ENCODE measurements around the gene DLL4. TPM values are rescaled to one million over a fixed set of nuclear protein-coding genes. Genes with fewer than 3 reads are reported as not detected.
A peak's percentile ranks its signal among the peaks of the same experiment; 100 is the strongest.

The DLL4 gene
- total RNA-seq, 2 experiments from 2014 or later: 0.11 to 0.14 TPM

- Mint-ChIP-seq H3K4me1 (ENCODE audit: low read depth) (peaks cover 56% of the 10 kb centered on the region), H3K27ac (no peak overlapping the region), H3K9me3 (no peaks in the 10 kb centered on the region), H3K27me3 (peaks cover 77% of the 10 kb centered on the region), H3K36me3 (ENCODE audit: low read depth) (no peaks in the 10 kb centered on the region), H3K4me3 (peak overlapping the region; percentile 21)
- intact Hi-C loops (cut with DNase I, micrococcal nuclease): no loop called here
- ChIA-PET CTCF (interaction anchor here (1.0 to 4.8 kb wide), 4 partner anchors 13 to 68 kb away, joined by 3 to 43 read pairs (median 6); partner anchors contain the start of gene CHAC1), POLR2A (interaction anchor here (0.6 to 5.9 kb wide), 4 partner anchors 14 to 44 kb away, joined by 3 to 49 read pairs (median 13); no protein-coding TSS in a partner anchor)
- DNase-seq (no peak), ATAC-seq (ENCODE audit: poor library complexity) (no peak)
- H3K27ac ChIP-seq (ENCODE audit: low read depth in 1 of 2, low read length in 2 of 2): no peak overlapping the region
- no peak for TF ChIP-seq CTCF (IDR thresholded peaks at IDR 0.05)
- no peaks in the 10 kb centered on the region for H3K36me3 ChIP-seq (ENCODE audit: insufficient read depth, low read length)
- peaks cover 63 to 73% of the 10 kb centered on the region in 2 experiments for H3K27me3 ChIP-seq (ENCODE audit: control insufficient read depth in 1 of 2, insufficient read depth in 2 of 2, low read length in 2 of 2)
- H3K4me1 ChIP-seq (ENCODE audit: insufficient read depth, low read length): peaks cover 64% of the 10 kb centered on the region
- peaks cover 0 to 36% of the 10 kb centered on the region in 2 experiments for H3K9me3 ChIP-seq (ENCODE audit: control insufficient read depth in 1 of 2, insufficient read depth in 1 of 2, low read length in 2 of 2)
- H3K4me3 ChIP-seq (ENCODE audit: low read length): peak overlapping the region; percentile 41
These were observed 1.7 kb upstream of the DLL4 start for GRCh38 chr15:40927495-40927872.

GRCh38 chr15:40927873-40928806, 1.0 kb upstream of the DLL4 start:
- intact Hi-C loops (cut with DNase I, micrococcal nuclease): loop anchor here in 1 of 2 experiments (2.0 kb wide), 1 partner anchor 15 kb away; no protein-coding TSS in a partner anchor
- Mint-ChIP-seq H3K27ac (no peak overlapping the region), H3K36me3 (ENCODE audit: low read depth) (no peaks in the 10 kb centered on the region), H3K27me3 (peaks cover 77% of the 10 kb centered on the region), H3K9me3 (no peaks in the 10 kb centered on the region), H3K4me1 (ENCODE audit: low read depth) (peaks cover 56% of the 10 kb centered on the region), H3K4me3 (peak overlapping the region; percentile 81)
- peaks cover 0 to 36% of the 10 kb centered on the region in 2 experiments for H3K9me3 ChIP-seq (ENCODE audit: control insufficient read depth in 1 of 2, insufficient read depth in 1 of 2, low read length in 2 of 2)
- H3K27ac ChIP-seq (ENCODE audit: low read depth in 1 of 2, low read length in 2 of 2): no peak overlapping the region
- H3K4me1 ChIP-seq (ENCODE audit: insufficient read depth, low read length): peaks cover 64% of the 10 kb centered on the region
- H3K36me3 ChIP-seq (ENCODE audit: insufficient read depth, low read length): no peaks in the 10 kb centered on the region
- peak; percentile 20 for ATAC-seq (ENCODE audit: poor library complexity)
- H3K4me3 ChIP-seq (ENCODE audit: low read length): peak overlapping the region; percentile 49
- ChIA-PET CTCF (interaction anchor here (1.0 to 4.8 kb wide), 4 partner anchors 13 to 69 kb away, joined by 3 to 43 read pairs (median 6); partner anchors contain the start of gene CHAC1), POLR2A (interaction anchor here (0.6 to 5.9 kb wide), 7 partner anchors 13 to 43 kb away, joined by 3 to 49 read pairs (median 3); partner anchors contain the start of genes CHAC1 and VPS18)
- peak in 1 of 14 experiments; percentile 38 for DNase-seq
- peaks cover 67 to 74% of the 10 kb centered on the region in 2 experiments for H3K27me3 ChIP-seq (ENCODE audit: control insufficient read depth in 1 of 2, insufficient read depth in 2 of 2, low read length in 2 of 2)
- TF ChIP-seq CTCF (IDR thresholded peaks at IDR 0.05): no peak

DNA sequence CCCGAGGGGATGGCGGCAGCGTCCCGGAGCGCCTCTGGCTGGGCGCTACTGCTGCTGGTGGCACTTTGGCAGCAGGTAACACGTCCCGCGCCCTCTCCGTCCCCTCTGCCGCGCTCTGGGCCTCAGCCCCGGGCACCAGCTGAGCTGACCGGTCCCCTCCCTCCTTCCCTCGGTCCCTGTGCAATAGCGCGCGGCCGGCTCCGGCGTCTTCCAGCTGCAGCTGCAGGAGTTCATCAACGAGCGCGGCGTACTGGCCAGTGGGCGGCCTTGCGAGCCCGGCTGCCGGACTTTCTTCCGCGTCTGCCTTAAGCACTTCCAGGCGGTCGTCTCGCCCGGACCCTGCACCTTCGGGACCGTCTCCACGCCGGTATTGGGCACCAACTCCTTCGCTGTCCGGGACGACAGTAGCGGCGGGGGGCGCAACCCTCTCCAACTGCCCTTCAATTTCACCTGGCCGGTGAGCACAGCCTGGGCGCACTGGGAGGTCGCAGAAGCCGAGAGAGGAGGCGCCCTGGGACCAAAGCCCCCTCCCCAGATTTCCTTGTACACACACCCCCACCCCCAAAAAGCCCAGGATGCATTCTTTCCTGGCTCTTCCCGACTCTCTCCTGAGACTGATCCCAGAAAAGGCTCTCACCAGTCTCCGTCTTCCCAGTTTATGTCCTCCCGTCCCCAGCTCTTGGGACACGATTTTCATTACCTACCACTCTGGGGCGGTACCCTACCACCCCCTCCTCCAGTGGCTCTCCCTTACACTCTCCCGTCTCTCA, 705 bp downstream of the DLL4 start:
- H3K4me3 ChIP-seq (ENCODE audit: low read length): peak overlapping the region; percentile 49

More for the DNA sequence above, 705 bp downstream of the DLL4 start:
- Mint-ChIP-seq H3K36me3 (ENCODE audit: low read depth) (no peaks in the 10 kb centered on the region), H3K9me3 (no peaks in the 10 kb centered on the region), H3K27ac (no peak overlapping the region), H3K4me1 (ENCODE audit: low read depth) (peaks cover 56% of the 10 kb centered on the region), H3K27me3 (peaks cover 77% of the 10 kb centered on the region), H3K4me3 (peak overlapping the region; percentile 81)
- DNase-seq (peak in 1 of 14 experiments; percentile 28), ATAC-seq (ENCODE audit: poor library complexity) (peak; percentile 15)
- Histone ChIP-seq H3K36me3 (ENCODE audit: insufficient read depth, low read length) (no peaks in the 10 kb centered on the region), H3K27ac (ENCODE audit: low read depth in 1 of 2, low read length in 2 of 2) (no peak overlapping the region), H3K4me1 (ENCODE audit: insufficient read depth, low read length) (peaks cover 64% of the 10 kb centered on the region), H3K9me3 (ENCODE audit: control insufficient read depth in 1 of 2, insufficient read depth in 1 of 2, low read length in 2 of 2) (peaks cover 0 to 36% of the 10 kb centered on the region in 2 experiments), H3K27me3 (ENCODE audit: control insufficient read depth in 1 of 2, insufficient read depth in 2 of 2, low read length in 2 of 2) (peaks cover 67 to 74% of the 10 kb centered on the region in 2 experiments)
- POLR2A ChIA-PET: interaction anchor here (0.8 to 5.9 kb wide), 6 partner anchors 12 to 36 kb away, joined by 3 to 49 read pairs (median 4); partner anchors contain the start of genes CHAC1 and VPS18
- no peak for TF ChIP-seq CTCF (IDR thresholded peaks at IDR 0.05)
- CTCF ChIA-PET: interaction anchor here (0.6 to 4.8 kb wide), 9 partner anchors 11 to 340 kb away, joined by 3 to 43 read pairs (median 6); partner anchors contain the start of genes CHAC1 and VPS18
- intact Hi-C loops (cut with DNase I, micrococcal nuclease): loop anchor here in 1 of 2 experiments (2.0 kb wide), 1 partner anchor 13 kb away; no protein-coding TSS in a partner anchor

Measured in CD4-positive, alpha-beta T cell (primary cell).